Measurements from ENCODE around the gene PHAF1. TPM values are rescaled to one million over a fixed set of nuclear protein-coding genes. Genes with fewer than 3 reads are reported as not detected.

The PHAF1 gene
- total and polyA plus RNA-seq, 4 donors, result 26.6 to 42.4 (median 28.4) TPM

DNA sequence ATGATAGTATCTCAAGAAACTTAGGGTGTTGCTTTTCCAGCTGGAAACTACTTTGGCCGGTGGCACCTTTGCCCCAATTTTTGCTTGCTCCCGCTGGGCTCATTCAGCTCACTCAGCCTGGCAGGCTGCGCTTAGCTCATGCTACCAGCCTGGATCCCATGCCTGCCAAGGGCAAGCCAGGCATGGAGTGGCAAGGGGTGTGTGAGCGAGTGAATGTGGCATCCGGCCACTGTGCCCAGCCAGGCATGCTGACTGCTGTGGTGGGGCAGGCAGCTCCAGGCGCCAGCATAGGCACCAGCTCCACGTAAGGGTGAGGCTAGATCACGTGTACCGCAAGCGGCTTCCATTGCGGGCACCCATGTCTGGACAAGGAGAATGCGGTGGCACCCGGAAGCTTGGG, 31.6 kb downstream of the PHAF1 start:
- no peak for DNase-seq (ENCODE audit: low spot score)
- no peaks in the 10 kb centered on the region for H3K4me1 ChIP-seq (ENCODE audit: control insufficient read depth in 4 of 4, insufficient read depth in 4 of 4, low read length in 3 of 4)
- no peak for TF ChIP-seq NR2F2 (IDR thresholded peaks at IDR 0.05)
- no peak for TF ChIP-seq HNF4G (IDR thresholded peaks at IDR 0.05)
- no peak for TF ChIP-seq GABPA (IDR thresholded peaks at IDR 0.05 in 1 of 2, conservative IDR thresholded peaks at IDR 0.05 in 1 of 2)
- TF ChIP-seq MAX (IDR thresholded peaks at IDR 0.05), result no peak
- no peak for TF ChIP-seq JUND (IDR thresholded peaks at IDR 0.05)
- TF ChIP-seq, protein P1, sequence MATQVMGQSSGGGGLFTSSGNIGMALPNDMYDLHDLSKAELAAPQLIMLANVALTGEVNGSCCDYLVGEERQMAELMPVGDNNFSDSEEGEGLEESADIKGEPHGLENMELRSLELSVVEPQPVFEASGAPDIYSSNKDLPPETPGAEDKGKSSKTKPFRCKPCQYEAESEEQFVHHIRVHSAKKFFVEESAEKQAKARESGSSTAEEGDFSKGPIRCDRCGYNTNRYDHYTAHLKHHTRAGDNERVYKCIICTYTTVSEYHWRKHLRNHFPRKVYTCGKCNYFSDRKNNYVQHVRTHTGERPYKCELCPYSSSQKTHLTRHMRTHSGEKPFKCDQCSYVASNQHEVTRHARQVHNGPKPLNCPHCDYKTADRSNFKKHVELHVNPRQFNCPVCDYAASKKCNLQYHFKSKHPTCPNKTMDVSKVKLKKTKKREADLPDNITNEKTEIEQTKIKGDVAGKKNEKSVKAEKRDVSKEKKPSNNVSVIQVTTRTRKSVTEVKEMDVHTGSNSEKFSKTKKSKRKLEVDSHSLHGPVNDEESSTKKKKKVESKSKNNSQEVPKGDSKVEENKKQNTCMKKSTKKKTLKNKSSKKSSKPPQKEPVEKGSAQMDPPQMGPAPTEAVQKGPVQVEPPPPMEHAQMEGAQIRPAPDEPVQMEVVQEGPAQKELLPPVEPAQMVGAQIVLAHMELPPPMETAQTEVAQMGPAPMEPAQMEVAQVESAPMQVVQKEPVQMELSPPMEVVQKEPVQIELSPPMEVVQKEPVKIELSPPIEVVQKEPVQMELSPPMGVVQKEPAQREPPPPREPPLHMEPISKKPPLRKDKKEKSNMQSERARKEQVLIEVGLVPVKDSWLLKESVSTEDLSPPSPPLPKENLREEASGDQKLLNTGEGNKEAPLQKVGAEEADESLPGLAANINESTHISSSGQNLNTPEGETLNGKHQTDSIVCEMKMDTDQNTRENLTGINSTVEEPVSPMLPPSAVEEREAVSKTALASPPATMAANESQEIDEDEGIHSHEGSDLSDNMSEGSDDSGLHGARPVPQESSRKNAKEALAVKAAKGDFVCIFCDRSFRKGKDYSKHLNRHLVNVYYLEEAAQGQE (IDR thresholded peaks at IDR 0.05), result no peak
- H3K9me3 ChIP-seq (ENCODE audit: control insufficient read depth in 4 of 4, low read length in 3 of 4), result no peaks in the 10 kb centered on the region
- WGBS, result 97% methylated on average over 13 of the region's 13 CpGs
- H3K27ac ChIP-seq (ENCODE audit: low read depth in 1 of 2, low read length in 2 of 2), result no peak overlapping the region
- H3K27me3 ChIP-seq (ENCODE audit: control insufficient read depth in 4 of 4, insufficient read depth in 4 of 4, low read length in 3 of 4), result no peaks in the 10 kb centered on the region
- H3K4me3 ChIP-seq (ENCODE audit: low read depth in 1 of 3, low read length in 3 of 3), result no peak overlapping the region
- peaks cover 37 to 93% (median 81%) of the 10 kb centered on the region in 4 donors for H3K36me3 ChIP-seq (ENCODE audit: control insufficient read depth in 4 of 4, insufficient read depth in 3 of 4, low read depth in 1 of 4, low read length in 3 of 4)
- no peak overlapping the region for H3K9ac ChIP-seq (ENCODE audit: low read depth in 1 of 2, low read length in 2 of 2)

DNA sequence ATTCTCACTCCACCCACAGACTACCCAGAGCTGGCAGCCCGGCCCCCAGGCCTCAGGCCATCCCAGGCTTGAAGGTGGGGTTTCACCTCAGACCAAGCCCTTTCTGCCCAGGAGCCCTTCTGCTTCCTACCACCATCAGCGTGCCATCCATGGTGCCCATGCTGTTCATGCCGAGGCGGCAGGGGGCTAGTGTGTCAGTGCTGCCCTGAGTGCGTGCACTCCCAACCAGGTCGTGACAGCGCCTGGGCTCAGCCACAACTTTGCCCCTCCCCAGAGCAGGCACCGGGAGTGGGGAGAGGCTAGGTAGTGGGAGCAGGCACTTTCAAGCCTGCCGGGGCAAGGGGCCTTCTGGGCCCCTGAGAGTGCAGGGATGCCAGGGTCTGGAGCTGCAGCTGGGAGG, 32.6 kb downstream of the PHAF1 start:
- TF ChIP-seq HNF4A (conservative IDR thresholded peaks at IDR 0.05) (no peak), GABPA (IDR thresholded peaks at IDR 0.05 in 1 of 2, conservative IDR thresholded peaks at IDR 0.05 in 1 of 2) (no peak), HNF4G (IDR thresholded peaks at IDR 0.05) (no peak), MAX (IDR thresholded peaks at IDR 0.05) (no peak), FOXA1 (IDR thresholded peaks at IDR 0.05) (no peak), SP1 (IDR thresholded peaks at IDR 0.05) (no peak), CTCF (IDR thresholded peaks at IDR 0.05; ENCODE audit: low read depth, low read length, missing input control) (no peak), NR2F2 (IDR thresholded peaks at IDR 0.05) (no peak), RXRA (IDR thresholded peaks at IDR 0.05) (no peak), TAF1 (conservative IDR thresholded peaks at IDR 0.05) (no peak), FOXA2 (IDR thresholded peaks at IDR 0.05) (no peak), EGR1 (IDR thresholded peaks at IDR 0.05; ENCODE audit: low read depth in 2 of 2) (no peak), RAD21 (IDR thresholded peaks at IDR 0.05) (no peak), YY1 (IDR thresholded peaks at IDR 0.05) (no peak), JUND (IDR thresholded peaks at IDR 0.05) (no peak), ZBTB33 (IDR thresholded peaks at IDR 0.05) (no peak)
- TF ChIP-seq, protein P2, sequence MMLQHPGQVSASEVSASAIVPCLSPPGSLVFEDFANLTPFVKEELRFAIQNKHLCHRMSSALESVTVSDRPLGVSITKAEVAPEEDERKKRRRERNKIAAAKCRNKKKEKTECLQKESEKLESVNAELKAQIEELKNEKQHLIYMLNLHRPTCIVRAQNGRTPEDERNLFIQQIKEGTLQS (IDR thresholded peaks at IDR 0.05), result no peak
- TF ChIP-seq, protein P1 (IDR thresholded peaks at IDR 0.05), result no peak
- Histone ChIP-seq H3K4me3 (ENCODE audit: low read depth in 1 of 3, low read length in 3 of 3) (no peak overlapping the region), H3K27ac (ENCODE audit: low read depth in 1 of 2, low read length in 2 of 2) (no peak overlapping the region), H3K27me3 (ENCODE audit: control insufficient read depth in 4 of 4, insufficient read depth in 4 of 4, low read length in 3 of 4) (no peaks in the 10 kb centered on the region), H3K4me1 (ENCODE audit: control insufficient read depth in 4 of 4, insufficient read depth in 4 of 4, low read length in 3 of 4) (no peaks in the 10 kb centered on the region), H3K9me3 (ENCODE audit: control insufficient read depth in 4 of 4, low read length in 3 of 4) (no peaks in the 10 kb centered on the region), H3K9ac (ENCODE audit: low read depth in 1 of 2, low read length in 2 of 2) (no peak overlapping the region), H3K36me3 (ENCODE audit: control insufficient read depth in 4 of 4, insufficient read depth in 3 of 4, low read depth in 1 of 4, low read length in 3 of 4) (peaks cover 39 to 96% (median 88%) of the 10 kb centered on the region in 4 donors)
- WGBS, result 95% methylated on average over 9 of the region's 9 CpGs
- no peak for DNase-seq (ENCODE audit: low spot score)
